ENCODE measurements around the gene EMX2. TPM values are rescaled to one million over a fixed set of nuclear protein-coding genes. Genes with fewer than 3 reads are reported as not detected.

The EMX2 gene
- total RNA-seq, 1 donor from 2014 or later: 22.7 TPM

- no peaks in the 10 kb centered on the region for H3K36me3 Mint-ChIP-seq
- TF ChIP-seq EZH2 (IDR thresholded peaks at IDR 0.05) (no peak), CTCF (IDR thresholded peaks at IDR 0.05) (no peak), EZH2phosphoT487 (IDR thresholded peaks at IDR 0.05) (no peak)
- H3K9ac ChIP-seq: no peak overlapping the region
- H3K27me3 Mint-ChIP-seq (ENCODE audit: insufficient read depth, low read depth): peaks cover 5% of the 10 kb centered on the region
- H4K20me1 ChIP-seq (ENCODE audit: low read depth): no peaks in the 10 kb centered on the region
- H3K79me2 ChIP-seq (ENCODE audit: low read depth): no peaks in the 10 kb centered on the region
- H3K27me3 ChIP-seq: peaks cover 7% of the 10 kb centered on the region
- no peak overlapping the region for H3K27ac Mint-ChIP-seq
- DNase-seq (ENCODE audit: low spot score): no peak
- no peak overlapping the region for H3K4me2 ChIP-seq
- no peak overlapping the region for H3K27ac ChIP-seq
- no peak overlapping the region for H2AFZ ChIP-seq (replicated peaks)
- no peaks in the 10 kb centered on the region for H3K9me3 Mint-ChIP-seq
- peaks cover 4% of the 10 kb centered on the region for H3K4me1 Mint-ChIP-seq
- no peak overlapping the region for H3K4me3 ChIP-seq
- H3K4me1 ChIP-seq: peaks cover 11% of the 10 kb centered on the region
- no peaks in the 10 kb centered on the region for H3F3A ChIP-seq (ENCODE audit: low read depth)
- no peaks in the 10 kb centered on the region for H3K9me3 ChIP-seq (ENCODE audit: low read depth)
- H3K36me3 ChIP-seq: no peaks in the 10 kb centered on the region
- H3K4me3 Mint-ChIP-seq: no peak overlapping the region
Observed at GRCh38 chr10:117562896-117563737, 20.6 kb downstream of the EMX2 start.

GRCh38 chr10:117563780-117564179 is 21.2 kb downstream of the EMX2 start:
- H3K4me1 ChIP-seq: peaks cover 11% of the 10 kb centered on the region
- H3K4me3 ChIP-seq: no peak overlapping the region
- Mint-ChIP-seq H3K4me3 (no peak overlapping the region), H3K4me1 (peaks cover 5% of the 10 kb centered on the region), H3K27me3 (ENCODE audit: insufficient read depth, low read depth) (peaks cover 5% of the 10 kb centered on the region), H3K36me3 (no peaks in the 10 kb centered on the region), H3K9me3 (no peaks in the 10 kb centered on the region), H3K27ac (no peak overlapping the region)
- no peak overlapping the region for H3K27ac ChIP-seq
- no peaks in the 10 kb centered on the region for H4K20me1 ChIP-seq (ENCODE audit: low read depth)
- H3K36me3 ChIP-seq: no peaks in the 10 kb centered on the region
- no peak overlapping the region for H2AFZ ChIP-seq (replicated peaks)
- H3K79me2 ChIP-seq (ENCODE audit: low read depth): no peaks in the 10 kb centered on the region
- DNase-seq (ENCODE audit: low spot score): no peak
- peaks cover 7% of the 10 kb centered on the region for H3K27me3 ChIP-seq
- no peaks in the 10 kb centered on the region for H3K9me3 ChIP-seq (ENCODE audit: low read depth)
- no peaks in the 10 kb centered on the region for H3F3A ChIP-seq (ENCODE audit: low read depth)
- TF ChIP-seq EZH2 (IDR thresholded peaks at IDR 0.05) (no peak), EZH2phosphoT487 (IDR thresholded peaks at IDR 0.05) (no peak), CTCF (IDR thresholded peaks at IDR 0.05) (no peak)
- no peak overlapping the region for H3K9ac ChIP-seq
- no peak overlapping the region for H3K4me2 ChIP-seq

- peaks cover 18% of the 10 kb centered on the region for H3K4me1 ChIP-seq
- no peak overlapping the region for H3K27ac ChIP-seq
- no peaks in the 10 kb centered on the region for H3K27me3 ChIP-seq
- H4K20me1 ChIP-seq (ENCODE audit: low read depth): no peaks in the 10 kb centered on the region
- H3F3A ChIP-seq (ENCODE audit: low read depth): no peaks in the 10 kb centered on the region
- H3K9ac ChIP-seq: no peak overlapping the region
- H3K36me3 Mint-ChIP-seq: no peaks in the 10 kb centered on the region
- no peak overlapping the region for H3K4me2 ChIP-seq
- H3K27me3 Mint-ChIP-seq (ENCODE audit: insufficient read depth, low read depth): peaks cover 9% of the 10 kb centered on the region
- H3K9me3 Mint-ChIP-seq: no peaks in the 10 kb centered on the region
- H2AFZ ChIP-seq (replicated peaks): no peak overlapping the region
- no peaks in the 10 kb centered on the region for H3K79me2 ChIP-seq (ENCODE audit: low read depth)
- TF ChIP-seq EZH2phosphoT487 (IDR thresholded peaks at IDR 0.05): no peak
- TF ChIP-seq CTCF (IDR thresholded peaks at IDR 0.05): no peak
- TF ChIP-seq EZH2 (IDR thresholded peaks at IDR 0.05): no peak
- no peak overlapping the region for H3K27ac Mint-ChIP-seq
- no peak overlapping the region for H3K4me3 ChIP-seq
- no peaks in the 10 kb centered on the region for H3K36me3 ChIP-seq
- H3K4me3 Mint-ChIP-seq: no peak overlapping the region
- no peak for DNase-seq (ENCODE audit: low spot score)
- H3K9me3 ChIP-seq (ENCODE audit: low read depth): no peaks in the 10 kb centered on the region
- H3K4me1 Mint-ChIP-seq: peaks cover 9% of the 10 kb centered on the region
Observed at GRCh38 chr10:117565068-117565467, 22.5 kb downstream of the EMX2 start.

Data from neural progenitor cell (in vitro differentiated cells).